DMS79 treated with DMSO at 0.1 percent for 48 hours (cell line): ENCODE measurements around the gene CCN2.
"Not testable (repeated sequence)": the region's sequence is repeated elsewhere in the genome, so short reads cannot be mapped to it uniquely, and the experiment has no call there.

Experiments used
- DNase-seq: peaks from one replicate; lab custom pipeline; 2025; lab: John Stamatoyannopoulos, UW

Gene CCN2

GRCh38 chr6:131909408-131910218 lies 41.6 kb downstream of the CCN2 start:
- peak; percentile 25 for DNase-seq

- not testable (repeated sequence) for DNase-seq
These were observed 42.4 kb downstream of the CCN2 start for GRCh38 chr6:131908787-131909186.

DNA sequence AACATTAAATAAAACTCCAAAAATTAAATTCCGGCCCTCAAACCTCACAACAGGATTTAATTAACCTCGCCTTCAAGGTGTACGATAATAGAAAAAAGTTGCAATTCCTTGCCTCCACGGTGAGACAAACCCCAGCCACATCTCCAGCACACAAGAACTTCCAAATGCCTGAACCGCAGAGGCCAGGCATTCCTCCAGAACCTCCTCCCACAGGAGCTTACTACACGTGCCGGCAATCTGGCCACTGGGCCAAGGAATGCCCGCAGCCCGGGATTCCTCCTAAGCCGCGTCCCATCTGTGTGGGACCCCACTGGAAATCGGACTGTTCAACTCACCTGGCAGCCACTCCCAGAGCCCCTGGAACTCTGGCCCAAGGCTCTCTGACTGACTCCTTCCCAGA lies 47.4 kb downstream of the CCN2 start:
- DNase-seq, result not testable (repeated sequence)

GRCh38 chr6:131901326-131901873 lies 49.8 kb downstream of the CCN2 start:
- not testable (repeated sequence) for DNase-seq

DNA sequence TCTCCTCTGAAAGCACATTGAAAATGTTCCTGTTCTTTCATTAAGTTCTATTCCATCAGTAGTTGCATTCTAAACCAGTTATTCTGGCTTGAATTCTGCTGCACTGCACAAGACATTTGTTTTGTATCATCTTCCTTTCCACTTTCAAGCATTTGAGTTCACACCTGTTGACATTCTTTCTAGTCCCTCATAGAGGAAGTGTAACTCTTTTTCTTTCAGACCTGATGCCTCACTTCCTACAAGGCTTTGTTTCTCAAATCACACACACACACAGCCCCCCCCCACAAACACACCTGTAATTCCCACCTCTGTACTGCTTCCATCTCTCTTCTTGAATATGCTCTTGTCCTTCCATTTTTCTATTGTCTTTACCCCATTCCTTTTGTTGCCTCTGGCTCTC lies 50.9 kb downstream of the CCN2 start:
- DNase-seq, result no peak

DNA sequence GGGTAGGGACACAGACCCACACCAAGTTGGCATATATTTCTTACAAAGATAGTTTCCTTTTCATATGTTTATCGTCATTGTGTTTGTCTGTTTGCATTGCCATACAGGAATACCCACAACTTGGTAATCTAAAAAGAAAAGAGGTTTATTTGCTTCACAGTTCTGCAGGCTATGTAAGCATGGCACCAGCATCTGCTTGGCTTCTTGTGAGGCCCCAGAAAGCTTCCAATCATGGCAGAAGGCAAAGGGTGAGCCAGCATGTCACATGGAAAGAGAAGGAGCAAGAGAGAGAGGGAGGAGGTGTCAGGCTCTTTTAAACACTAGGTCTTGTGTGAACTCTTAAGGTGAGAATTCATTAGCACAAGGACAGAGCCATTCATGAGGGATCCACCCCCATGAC lies 52.5 kb downstream of the CCN2 start:
- no peak for DNase-seq
